Mucosa of descending colon (tissue), 3 donors: ENCODE results near the gene SS18. TPM values are rescaled to one million over a fixed set of nuclear protein-coding genes. Genes with fewer than 3 reads are reported as not detected.

Experiments used
- total RNA-seq, 3 donors: library from RNA; stranded (reverse); fragmentation: NEBNext Ultra II Directional in 2 of 3; extraction: Animal tissue kit (Norgen Biotek cat#: 25700) in 2 of 3; gene quantifications; one replicate each; pipeline versions ENCODE4 v1.2.1 to v1.2.4, GENCODE V29; 2021 to 2023
- donor health status: DM: no; HTN: no; CAD: no; lungs with moderate emphysema.
- donor health status: DM: no; HTN: no; CAD: no.
- donor health status: DM: no; HTN: yes; CAD: no.

The SS18 gene
- total RNA-seq, 3 donors from 2014 or later = 45.5 to 61.8 (median 55.7) TPM

Other genes with a start within 250 kb of the SS18 start
- not detected for gene PSMA8, start 43.3 kb upstream of the SS18 start, total RNA-seq
- 1 to 10 TPM; 3.4 to 4.1 (median 3.8) TPM for gene TAF4B, start 135.8 kb upstream of the SS18 start, total RNA-seq